CD4-positive, alpha-beta T cell treated with Interleukin-6 for 4 hours (primary cell): ENCODE data around the gene TBXA2R.
"Not testable (repeated sequence)": the region's sequence is repeated elsewhere in the genome, so short reads cannot be mapped to it uniquely, and the experiment has no call there.

Experiments
- DNase-seq: peaks from one replicate; pipeline ENCODE4 v3.0.0-alpha.2; 2020; ENCODE audit warnings: mixed read lengths

The TBXA2R gene

GRCh38 chr19:3604227-3604986 lies 2.3 kb downstream of the TBXA2R start:
- no peak for DNase-seq

GRCh38 chr19:3603121-3603811 lies 3.4 kb downstream of the TBXA2R start:
- no peak for DNase-seq

GRCh38 chr19:3601021-3601420 lies 5.7 kb downstream of the TBXA2R start:
- DNase-seq: no peak

- DNase-seq: no peak
Observed at GRCh38 chr19:3599776-3600187, 6.9 kb downstream of the TBXA2R start.

- no peak for DNase-seq
Observed at GRCh38 chr19:3595521-3596061, 11.1 kb downstream of the TBXA2R start.

DNA sequence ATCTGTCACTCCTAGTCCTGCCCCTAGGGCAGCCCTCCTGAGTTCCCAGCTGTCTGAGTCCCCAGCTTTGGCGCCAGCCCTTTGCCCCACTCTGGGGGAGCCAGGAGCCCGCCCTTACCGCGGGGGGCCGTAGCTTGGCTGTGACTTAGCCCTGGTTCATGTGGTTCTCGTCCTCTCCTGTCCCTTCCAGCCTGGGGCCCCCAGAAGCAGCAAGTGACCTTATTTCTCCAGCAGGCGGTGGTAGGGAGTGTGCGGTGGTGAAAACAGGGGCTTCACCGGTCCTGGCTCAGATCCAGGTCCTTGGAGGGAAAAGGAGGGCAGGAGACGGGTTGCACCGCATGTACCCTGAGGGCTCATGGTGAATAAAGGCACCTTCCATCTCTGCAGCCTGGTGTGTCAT lies 13.5 kb downstream of the TBXA2R start:
- DNase-seq: no peak

DNA sequence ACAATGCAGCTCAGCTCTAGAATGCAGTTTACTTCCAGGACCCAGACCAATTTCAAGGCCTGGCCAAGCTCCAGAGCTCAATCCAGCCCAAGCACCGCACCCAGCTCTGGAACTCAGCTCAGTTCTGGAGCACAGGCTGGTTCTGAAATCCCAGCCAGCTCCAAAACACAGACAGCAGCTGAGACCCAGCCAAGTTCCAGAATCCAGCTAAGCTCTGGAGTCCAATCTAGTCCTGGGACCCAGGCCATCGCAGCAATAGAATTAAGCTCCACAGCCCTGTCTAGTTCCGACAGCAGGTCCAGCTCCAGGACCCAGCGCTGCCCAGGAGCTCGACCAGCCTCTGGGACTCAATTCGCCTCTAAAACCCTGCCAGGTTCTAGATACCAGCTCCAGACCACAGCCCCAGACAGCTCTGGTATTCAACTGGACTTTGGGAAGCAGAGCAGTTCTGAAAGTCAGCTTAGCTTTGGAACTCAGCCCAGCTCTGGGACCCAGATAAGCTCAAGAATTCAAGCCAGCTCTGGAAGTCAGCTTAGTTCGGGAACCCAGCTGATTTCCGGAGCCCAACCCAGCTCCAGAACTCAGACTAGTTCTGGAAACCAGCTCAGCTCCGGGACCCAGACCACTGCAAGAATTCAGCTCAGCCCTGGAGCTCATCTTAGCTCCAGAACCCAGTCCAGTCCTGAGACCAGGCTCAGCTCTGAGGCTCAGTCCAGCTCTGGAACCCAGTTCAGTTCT lies 14.6 kb downstream of the TBXA2R start:
- DNase-seq: no peak

DNA sequence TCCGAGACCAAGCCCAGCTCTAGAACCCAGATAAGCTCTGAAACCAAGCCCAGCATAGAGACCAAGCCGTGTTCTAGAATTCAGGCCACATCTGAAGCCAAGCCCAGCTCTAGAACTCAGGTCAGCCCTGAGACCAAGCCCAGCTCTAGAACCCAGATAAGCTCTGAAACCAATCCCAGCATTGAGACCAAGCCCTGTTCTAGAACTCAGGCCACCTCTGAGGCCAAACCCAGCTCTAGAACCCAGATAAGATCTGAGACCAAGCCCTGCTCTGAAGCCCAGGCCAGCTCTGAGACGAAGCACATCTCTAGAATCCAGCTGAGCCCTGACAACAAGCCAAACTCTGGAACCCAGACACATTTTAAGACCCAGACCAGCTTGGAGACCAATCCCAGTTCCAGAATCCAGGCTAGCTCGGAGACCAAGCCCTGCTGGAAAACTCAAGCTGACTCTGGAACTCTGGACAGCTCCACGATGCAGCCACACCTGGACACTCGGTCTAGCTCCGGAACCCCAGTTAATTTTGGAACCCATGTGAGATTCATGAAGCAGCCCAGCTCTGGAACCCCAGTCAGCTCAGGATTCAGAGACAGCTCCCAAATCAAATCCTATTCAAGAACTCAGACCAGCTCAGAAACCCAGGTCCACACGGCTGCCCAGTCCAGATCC lies 15.6 kb downstream of the TBXA2R start:
- DNase-seq: no peak

- no peak for DNase-seq
Observed at GRCh38 chr19:3589949-3590348, 16.7 kb downstream of the TBXA2R start.

DNA sequence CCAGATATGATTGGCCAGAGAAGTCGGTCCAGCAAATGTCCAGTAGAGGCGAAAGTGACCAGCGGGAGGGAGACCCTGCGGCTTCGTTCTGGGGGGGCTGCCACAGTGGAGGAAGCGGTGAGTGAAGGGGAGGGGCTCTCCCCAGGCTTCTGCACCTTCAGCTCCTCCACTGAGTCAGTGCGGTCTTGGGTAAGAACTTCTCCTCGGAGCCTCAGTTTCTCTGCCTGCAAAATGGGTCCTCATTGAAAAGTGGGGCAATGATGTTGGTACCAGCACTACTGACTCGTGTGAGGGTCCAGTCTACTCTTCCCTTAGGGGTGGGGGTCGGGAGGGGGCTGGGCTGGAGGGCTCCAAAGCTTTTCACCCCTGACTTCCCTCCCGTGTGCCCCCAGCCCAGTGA lies 17.2 kb downstream of the TBXA2R start:
- DNase-seq: no peak

GRCh38 chr19:3586707-3587346 lies 19.8 kb downstream of the TBXA2R start:
- DNase-seq: no peak

DNA sequence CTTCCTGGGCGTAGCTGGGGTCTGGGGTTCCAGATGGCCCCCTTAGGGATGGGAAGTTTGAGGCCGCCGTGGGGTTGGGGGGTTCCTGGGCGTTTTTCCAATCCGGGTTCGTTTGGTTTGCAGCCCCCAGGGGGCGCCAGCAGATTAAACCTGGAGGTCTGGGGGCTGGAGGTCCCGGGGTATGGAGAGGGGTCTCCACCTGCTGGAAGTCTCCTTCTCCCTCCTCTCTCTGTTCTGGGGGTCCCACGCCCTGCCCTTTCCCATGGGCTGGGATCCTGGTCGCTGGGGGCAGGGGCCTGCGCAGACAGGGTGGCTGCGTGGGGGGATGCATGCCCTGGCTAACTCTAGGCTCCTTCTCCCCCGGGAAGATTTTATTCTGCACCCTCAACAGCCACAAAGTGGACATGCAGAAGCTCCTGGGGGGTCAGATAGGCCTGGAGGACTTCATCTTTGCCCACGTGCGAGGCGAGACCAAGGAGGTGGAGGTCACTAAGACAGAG lies 20.5 kb downstream of the TBXA2R start:
- DNase-seq: peak; percentile 69

DNA sequence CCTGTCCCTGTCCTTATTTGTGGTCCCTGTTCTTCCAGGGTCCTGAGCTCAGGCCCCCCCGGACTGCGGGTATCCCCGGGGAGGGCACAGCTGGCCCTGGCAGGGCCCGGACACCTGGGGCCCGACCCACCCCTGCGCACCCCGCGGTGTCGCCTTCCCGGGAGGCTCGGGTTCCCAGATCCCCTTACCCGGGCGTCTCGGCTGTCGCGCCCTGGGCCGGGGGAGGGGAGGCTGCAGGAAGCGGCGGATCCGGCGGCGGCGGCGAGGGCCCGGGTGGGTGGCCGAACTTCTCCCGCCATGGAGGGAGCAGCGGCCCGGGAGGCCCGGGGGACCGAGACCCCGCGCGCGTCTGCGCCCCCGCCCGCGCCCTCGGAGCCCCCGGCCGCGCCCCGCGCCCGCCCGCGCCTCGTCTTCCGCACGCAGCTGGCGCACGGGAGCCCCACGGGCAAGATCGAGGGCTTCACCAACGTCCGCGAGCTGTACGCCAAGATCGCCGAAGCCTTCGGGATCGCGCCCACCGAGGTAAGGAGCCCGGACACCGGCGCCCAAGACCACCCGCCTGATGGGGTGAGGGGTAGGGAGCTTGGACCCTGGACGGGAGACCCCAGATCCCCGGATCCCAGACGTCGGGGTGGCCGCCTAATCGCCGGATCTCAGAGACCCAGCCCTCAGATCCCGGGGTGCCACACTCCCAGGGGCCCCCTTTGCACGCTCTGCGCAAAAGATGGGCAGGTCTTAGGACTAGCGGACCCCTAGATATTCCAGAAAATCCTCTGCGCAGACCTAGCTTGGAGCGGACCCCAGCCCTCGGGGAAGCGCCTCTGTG lies 21.2 kb downstream of the TBXA2R start, which contains the start of gene GIPC3:
GIPC3 (plus strand) TSS at position 178 of the 826 bp plus-strand sequence; CDS start at position 298, 120 bp downstream.
- peak; percentile 42 for DNase-seq

DNA sequence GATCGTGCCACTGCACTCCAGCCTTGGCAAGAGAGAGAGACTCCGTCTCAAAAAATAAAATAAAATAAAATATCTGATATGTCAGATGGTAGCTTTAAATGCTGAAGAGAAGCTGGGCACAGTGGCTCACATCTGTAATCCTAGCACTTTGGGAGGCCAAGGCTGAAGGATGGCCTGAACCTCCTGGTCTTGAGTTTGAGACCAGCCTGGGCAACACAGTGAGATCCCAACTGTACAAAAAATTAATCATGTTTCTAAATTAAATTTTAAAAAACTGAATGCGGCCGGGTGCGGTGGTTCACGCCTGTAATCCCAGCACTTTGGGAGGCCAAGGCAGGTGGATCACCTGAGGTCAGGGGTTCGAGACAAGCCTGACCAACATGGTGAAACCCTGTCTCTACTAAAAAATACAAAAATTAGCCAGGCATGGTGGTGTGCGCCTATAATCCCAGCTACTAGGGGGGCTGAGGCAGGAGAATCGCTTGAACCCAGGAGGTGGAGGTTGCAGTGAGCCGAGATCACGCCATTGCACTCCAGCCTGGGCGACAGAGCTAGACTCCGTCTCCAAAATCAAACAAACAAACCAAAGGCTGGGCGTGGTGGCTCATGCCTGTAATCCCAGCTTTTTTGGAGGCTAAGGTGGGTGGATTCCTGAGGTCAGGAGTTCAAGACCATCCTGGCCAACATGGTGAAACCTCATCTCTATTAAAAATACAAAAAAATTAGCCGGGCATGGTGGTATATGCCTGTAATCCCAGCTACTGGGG lies 22.5 kb downstream of the TBXA2R start:
- DNase-seq: not testable (repeated sequence)

GRCh38 chr19:3581792-3582191 lies 24.9 kb downstream of the TBXA2R start:
- not testable (repeated sequence) for DNase-seq

DNA sequence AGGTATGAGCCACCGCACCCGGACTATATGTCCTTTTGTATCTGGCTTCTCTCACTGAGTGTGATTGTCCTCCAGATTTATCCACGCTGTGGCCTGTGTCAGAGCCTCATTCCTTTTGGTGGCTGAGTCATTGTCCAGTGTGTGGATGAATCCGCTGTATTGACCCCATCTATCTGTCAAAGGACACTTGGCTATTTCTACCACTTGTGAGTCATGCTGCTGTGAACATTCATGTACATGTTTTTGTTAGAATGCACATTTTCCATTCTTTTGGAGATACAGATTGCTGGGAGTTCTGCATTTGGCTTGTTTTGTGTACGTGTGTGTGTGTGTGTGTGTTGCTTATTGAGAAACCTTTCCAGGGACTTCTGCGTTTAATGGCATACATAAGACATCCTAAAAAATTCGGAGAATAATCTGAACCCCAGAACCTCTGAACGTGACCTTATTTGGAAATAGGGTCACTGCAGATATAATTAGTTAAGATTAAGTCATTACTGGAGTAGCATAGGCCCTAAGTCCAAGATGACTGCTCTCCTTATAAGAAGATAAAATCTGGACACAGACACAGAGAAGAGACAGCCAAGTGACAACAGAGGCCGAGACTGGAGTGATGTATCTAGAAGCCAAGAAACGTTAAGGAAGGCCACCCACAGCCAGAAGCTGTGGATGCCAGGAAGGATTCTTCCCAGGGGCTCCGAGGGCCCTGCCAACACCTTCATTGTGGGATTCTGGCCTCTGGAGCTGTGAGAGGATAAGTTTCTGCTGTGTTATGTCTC lies 26.3 kb downstream of the TBXA2R start:
- no peak for DNase-seq

- DNase-seq: no peak
Observed at GRCh38 chr19:3578390-3578789, 28.3 kb downstream of the TBXA2R start.

GRCh38 chr19:3577723-3578344 lies 28.8 kb downstream of the TBXA2R start:
- DNase-seq: no peak
